LHCN-M2 (cell line): ENCODE measurements around the gene ZNF41. TPM values are rescaled to one million over a fixed set of nuclear protein-coding genes. Genes with fewer than 3 reads are reported as not detected.
"Not testable (repeated sequence)": the region's sequence is repeated elsewhere in the genome, so short reads cannot be mapped to it uniquely, and the experiment has no call there.

Experiments used
- DNase-seq: peaks from one replicate; pipeline ENCODE4 v3.0.0-alpha.2; 2012; ENCODE audit warnings: low read depth
- polyA plus RNA-seq: library from polyadenylated mRNA; unstranded; fragments of >200 nt; gene quantifications from one replicate; pipeline ENCODE4 v1.2.1, GENCODE V29; 2012; ENCODE audit warnings: missing spikeins
- total RNA-seq: library from RNA; depleted of rRNA; stranded (reverse); fragments of >200 nt; gene quantifications from 2 replicates; pipeline ENCODE4 v1.2.3, GENCODE V29; 2014; rRNA removed

The ZNF41 gene
- 9.1 and 9.4 TPM in 2 replicates for total RNA-seq
- polyA plus RNA-seq = 2.1 TPM

DNA sequence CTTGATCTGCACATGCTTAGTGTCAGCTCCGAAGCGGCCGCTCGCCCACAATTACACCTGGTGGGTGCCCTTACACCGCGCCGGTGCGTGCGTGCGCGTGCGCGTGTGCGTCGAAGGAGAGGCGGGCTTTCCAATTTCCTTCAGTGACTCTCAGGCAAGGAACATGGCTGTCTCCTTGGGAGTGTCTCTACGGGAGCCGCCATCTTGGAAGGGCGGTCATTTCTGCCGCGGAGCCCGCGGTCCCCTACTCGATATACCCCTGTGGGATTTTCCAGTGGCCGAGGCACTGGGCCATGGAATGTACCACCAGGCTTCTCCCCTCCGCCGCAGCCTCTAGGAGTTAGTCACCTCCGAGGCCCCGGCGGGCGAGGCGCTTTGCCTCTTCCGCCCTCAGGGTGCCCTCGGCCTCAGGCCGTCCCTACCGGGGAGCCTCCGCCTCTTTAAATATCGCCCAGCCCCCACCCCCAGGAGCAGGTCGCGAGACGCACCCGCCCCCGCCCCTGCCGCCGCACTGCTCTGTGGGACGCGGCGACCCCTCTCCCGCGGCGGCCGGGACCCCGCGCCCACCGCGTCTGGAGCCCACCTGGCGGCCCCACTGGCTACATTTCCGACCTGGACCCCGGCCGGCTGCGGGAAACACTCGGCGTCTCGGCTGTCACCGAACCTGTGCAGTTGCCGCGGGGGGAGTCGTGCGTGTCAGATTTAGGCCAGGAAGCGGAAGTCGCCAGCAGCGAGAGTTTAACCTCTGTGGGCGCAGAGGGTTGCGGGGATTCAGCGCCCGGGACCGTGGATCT lies at the start of gene ZNF41:
TSS of gene ZNF41 (minus strand) at position 711 of the 794 bp plus-strand sequence. CDS start 15,741 bp downstream, outside the sequence.
- peak; percentile 84 for DNase-seq

DNA sequence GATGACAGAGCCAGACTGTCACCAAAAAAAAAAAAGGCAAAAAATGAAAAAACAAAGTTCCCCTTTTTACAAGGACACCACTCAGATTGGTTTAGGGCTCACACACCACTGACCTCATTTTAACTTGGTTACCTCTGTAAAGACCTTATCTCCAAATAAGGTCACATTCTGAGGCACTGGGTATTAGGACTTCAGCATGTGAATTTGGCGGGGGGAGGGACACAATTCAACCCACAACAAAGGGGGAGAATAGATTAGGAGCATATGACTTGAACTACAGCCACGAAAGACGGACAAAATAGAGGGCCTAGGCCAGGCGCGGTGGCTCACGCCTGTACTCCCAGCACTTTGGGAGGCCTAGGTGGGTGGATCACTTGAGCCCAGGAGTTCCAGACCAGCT lies 47.0 kb upstream of the ZNF41 start:
- DNase-seq = no peak

DNA sequence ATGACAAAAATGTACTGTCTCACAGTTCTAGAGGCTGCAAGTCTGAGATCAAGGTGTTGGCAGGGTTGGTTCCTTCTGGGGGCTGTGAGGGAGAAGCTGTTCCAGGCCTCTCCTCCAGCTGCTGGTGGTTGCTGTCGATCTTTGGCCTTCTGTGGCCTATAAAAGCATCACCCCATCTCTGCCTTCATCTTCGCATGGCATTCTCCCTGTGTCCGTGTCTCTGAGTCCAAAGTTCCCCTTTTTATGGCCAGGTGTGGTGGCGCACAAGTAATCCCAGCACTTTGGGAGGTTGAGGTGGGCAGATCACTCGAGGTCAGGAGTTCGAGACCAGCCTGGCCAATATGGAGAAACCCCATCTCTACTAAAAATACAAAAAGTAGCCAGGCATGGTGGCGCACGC lies 46.5 kb upstream of the ZNF41 start:
- no peak for DNase-seq

DNA sequence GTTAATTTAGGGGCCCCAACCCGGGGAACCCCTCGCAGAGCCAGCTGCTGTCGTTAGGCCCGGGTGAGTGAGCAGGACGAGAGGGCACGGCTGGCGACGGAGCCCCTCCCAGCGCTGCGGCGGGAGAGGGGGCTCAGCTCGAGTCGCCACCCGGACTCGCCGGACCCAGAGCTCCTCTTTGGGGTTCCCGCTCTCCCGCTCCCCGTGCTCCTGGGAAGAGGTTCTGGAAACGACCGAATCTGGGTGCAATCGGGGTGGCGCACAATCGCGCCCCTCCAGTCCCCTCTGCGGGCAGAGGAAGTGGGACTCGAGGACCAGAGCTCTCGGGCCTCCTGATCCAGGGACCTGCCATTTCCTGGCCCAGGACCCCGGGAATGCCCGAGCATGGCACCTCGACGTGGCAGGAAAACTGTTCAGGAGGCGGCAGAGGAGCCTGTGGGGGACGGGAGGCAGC lies 40.7 kb upstream of the ZNF41 start:
- DNase-seq = no peak

DNA sequence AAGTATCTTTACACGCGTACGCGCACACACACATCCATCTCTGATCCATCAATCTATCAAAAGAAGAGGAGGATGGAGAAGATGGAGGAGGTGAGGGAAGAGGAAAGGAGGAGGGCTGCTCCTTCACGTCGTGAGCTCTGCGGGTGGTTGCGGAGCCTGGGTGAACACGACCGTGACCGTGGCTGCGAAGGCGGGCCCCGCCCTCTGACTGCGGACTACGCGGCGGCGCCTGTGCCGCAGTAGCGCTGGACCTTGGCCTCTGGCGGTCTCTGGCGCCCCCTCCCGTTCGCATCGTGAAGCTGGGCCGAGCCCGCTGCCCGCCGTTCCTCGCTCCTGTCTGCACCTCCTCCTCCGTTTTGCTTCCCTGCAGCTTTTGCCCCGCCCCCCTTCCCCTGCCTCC lies 40.3 kb upstream of the ZNF41 start:
- peak; percentile 53 for DNase-seq

DNA sequence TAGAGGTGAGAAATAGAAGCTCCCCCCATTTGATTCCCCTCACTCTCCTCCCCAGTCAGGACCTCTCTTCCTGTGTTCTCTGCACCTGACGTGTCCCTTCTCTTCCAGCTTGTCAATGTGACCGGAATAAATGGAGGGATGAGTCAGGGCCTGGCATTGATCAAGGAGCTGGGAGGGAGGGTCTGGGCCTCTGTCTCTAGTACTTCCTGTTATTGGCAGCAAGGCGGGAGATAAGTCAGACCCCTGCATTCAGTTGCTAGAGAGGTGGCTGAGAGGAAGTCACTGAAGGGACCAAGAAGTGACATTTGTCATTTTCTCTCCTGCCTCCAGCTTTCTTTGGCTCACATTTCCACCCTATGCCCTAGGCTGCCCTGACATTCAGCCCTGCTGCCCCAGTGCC lies 35.1 kb upstream of the ZNF41 start:
- DNase-seq = no peak

DNA sequence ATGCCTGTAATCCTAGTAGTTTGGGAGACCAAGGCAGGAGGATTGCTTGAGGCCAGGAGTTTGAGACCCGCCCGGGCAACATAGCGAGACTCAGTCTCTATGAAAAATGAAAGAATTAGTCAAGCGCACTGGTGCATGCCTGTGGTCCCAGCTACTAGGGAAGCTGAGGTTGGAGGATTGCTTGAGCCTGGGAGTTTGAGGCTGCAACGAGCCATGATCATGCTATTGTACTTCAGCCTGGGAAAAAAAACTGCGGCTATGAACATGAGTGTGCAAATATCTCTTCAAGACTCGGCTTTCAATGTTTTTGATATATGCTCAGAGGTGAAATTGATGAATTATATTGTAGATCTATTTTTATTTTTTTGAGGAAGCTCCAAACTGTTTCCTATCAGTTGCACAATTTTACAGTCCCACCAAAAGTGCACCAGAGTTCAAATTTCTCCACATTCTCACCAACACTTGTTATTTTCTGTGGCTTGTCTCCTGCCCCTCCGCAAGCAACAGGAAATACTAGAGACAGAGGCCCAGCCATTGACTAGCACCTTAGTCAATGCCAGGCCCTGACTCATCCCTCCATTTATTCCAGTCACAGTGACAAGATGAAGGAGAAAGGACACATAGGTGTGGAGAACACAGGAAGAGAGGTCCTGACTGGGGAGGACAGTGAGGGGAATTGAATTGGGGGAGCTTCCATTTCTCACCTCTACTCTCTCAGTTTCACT lies 33.1 kb upstream of the ZNF41 start:
- DNase-seq = peak; percentile 56

DNA sequence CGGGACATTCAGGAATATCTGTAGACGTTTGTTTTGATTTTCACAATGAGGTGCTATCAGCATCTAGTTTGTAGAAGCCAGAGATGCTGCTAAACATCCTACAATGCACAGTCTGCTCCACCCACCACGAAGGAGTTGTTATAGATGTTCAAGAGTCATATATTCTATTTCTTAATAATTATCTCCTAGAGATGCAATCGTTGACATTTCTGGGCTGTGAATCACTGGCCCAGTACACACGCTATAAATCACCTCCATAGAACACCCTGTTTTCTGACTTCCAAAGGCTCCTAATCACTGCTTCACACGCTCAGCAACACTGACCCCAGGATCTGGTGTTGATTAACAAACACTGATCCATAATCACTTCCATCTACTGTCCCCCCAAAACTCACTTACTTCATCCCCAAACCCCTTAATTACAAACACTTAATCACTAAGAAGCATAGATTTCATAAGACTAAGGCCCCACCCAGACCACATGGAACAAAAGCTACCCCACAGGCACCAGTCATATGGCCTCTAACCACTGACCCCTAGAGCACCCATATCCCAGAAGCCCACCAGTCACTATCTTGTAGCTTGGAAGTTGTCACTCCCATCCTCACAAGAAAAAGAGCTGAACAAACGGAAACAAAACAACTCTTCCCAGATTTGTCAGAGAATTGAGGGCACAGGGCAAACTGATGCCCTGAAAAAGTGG lies 31.7 kb upstream of the ZNF41 start:
- peak; percentile 61 for DNase-seq

DNA sequence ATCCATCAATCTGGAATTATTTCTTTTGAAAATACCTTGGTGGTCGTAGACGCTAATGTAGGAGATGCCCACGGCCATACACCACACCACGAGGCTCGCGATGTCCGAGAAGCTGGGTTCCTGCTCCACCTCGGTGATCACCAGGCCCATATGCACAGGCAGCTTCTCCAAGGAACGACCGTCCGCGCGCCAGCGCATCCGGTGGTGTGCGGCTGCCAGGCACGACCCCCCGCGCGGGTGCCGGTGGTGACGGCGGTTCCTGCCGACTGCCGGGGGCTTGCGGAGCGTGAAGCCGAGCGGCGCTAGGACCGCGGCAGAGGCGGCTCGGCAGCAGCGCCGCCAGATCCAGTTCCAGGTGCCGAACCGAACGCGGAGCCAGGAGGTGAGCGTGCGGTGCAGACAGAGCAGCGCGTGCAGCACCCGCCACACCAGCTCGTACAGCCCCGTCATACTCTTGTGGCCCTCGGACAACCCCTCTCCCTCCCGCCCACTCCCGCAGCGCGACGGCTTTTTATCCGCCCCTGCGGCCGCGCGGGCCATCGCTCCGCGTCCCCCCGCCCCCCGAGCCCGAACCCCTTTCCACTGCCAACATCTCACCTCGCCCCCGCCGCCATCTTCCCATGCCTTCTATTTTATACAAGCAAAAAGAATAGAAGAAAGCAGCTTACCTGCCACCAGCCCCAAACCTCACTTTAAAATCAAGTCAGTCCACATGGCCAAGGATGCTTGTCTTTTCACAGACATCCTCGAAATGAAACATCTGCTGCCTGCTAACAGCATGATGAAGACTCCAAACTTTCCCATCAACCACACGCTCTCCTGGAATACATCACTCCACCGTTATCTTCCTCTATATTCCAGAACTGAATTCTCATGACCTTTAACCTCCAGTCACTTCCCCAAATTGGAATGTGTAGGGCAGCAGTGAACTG lies 30.3 kb upstream of the ZNF41 start:
- DNase-seq = not testable (repeated sequence)

DNA sequence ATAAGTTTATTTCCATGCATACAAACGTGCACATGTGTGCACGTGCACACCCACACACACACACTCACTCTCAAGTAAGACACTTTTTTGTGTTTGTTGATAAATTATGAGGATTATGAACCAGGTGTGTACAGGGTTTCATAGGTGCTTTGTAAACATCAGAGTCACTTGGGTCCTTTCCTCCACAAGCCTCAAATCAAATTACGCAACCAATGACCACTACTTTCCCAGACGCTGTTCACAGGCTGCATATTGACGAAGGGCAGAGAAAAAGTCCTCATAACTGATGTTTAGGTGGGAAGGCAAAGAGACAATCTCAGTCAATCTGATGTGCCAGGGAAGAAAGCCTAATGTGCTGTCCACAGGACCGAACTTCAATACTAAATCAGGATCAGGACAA lies 29.4 kb upstream of the ZNF41 start:
- not testable (repeated sequence) for DNase-seq

DNA sequence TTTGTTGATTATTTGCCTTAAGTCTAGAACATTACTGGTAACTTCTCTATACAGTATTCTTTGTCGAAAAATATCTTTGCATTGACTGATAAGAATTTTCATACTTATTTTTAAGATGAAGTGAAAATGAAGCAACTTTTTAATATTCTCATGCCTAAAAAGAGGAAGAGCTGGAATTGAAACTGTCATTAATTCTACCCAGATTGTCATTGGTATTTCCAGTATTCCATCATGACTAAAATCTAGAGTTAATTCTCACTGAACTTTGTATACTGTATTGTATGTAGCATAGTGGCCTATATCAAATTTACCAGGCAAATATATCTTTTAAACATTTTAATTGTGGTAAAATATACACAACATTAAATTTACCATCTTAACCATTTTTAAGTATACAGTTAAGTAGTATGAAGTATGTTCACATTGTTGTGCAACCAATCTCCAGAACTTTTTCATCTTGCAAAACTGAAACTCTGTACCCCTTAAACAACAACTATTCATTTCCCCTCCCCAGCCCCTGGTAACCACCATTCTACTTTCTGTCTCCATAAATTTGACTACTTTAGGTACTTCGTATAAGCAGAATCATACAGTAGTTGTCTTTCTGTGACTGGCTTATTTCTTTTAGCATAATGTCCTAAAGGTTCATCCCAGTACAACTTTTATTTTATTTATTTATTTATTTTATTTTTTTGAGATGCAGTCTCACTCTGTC lies 24.3 kb upstream of the ZNF41 start:
- DNase-seq = no peak

DNA sequence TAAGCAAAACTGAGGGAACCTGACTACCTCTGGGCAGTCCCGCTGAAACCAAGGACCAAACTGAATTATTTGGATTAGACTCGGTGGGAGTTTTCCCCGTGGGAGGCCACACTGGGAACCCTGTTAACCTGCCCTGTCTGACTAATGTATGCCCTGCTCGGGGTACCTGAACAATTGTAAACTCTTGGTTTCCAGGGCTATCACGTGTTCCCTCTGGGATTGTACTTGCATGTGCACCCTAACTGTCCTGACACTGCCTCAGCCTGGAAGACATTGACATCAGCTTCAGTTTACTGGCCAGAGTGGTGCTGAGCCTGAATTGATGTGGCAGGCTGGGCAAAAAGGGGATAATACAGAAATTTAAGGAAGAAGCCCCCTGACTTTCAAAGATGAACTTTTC lies 20.1 kb upstream of the ZNF41 start:
- DNase-seq = no peak

DNA sequence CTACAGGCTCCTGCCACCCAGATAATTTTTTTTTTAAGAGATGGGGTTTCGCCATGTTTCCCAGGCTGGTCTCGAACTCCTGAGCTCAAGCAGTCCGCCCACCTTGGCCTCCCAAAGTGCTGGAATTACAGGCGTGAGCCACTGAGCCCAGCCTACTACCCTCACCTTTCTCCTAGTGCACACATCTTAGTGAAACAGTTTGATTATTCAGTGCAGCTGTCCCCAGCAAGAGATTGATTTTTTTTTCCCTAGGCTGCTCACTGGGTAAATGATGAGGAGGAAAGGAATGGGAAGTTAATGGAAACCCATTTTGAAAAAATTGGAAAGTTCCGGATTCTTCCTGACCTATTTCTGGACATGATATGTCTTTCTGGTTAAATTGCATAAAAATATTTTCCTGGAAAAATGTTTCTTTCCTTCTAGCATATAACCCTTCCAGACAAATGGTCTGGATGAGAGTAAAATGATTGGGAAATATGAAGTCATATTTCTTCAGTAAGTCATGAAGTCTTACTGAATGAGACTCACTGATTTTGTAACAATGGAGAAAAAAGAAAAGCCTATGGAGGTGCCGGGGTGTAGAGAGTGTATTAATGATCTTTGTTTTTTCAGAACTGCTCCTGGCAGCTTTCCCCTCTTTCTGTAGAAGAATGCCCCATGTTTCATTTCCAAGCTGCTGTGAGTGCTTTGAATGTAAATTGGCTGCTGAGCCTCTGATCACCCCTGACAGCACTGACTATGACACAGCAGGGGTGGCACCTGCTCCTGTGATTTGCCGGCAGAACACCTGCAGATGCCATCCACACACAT lies 19.5 kb upstream of the ZNF41 start:
- DNase-seq = peak; percentile 52

DNA sequence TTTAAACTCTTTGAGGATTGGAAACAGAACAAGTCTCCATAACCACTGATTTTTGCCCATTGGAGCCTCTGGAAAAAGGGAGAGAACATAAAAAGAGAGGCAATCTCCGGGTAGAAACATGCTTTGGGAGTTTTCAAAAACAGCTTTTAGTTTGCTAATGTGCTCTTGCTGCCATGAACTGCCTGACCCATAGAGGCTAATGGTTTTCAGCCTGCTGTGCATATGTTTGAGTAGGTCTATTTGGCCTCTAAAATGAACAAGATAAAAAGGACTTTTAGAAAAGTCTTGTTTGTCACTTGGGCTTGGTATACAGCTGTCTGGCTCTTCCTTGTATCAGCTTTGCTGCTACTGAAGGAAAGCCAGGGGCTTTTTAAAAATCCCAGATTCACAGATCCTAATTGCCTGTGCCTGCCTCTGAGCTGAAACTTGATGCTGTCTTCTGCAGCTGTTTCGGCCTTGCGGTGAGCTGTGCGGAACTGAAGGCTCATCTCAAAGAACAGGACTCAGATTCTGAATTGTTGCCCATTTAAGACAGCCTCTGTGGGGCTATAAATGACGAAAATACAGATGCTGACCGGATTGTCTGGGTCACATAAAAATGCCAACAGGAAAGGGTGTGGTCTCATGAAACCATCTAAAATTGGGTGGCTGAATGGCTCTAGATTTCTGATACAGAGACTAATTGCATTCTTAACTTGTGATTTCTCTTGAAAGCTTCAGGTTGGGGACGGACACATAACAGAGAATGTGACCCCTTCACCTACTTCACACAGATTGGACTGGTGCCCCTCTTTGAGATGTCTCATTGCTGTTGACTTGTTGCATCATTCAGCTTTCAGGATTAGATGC lies 18.4 kb upstream of the ZNF41 start:
- DNase-seq = peak; percentile 91

DNA sequence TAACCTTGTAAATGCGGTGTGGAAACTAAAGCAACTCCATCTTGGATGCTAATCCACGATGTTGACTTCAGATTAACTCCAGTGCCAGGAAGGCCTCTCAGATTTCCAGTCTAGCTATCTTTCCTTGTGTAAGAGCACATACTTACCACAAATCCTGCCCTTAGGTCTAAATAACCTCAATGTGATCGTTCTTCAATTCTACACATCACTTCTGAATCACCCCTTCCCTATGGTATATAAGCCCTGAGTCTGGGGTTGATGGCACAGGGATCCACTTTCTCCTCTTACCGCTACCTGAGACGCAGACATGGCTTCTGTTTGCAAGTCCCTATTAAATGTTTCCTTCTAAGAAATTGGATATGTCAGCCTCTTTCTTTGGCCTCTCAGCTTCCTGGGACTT lies 17.5 kb upstream of the ZNF41 start:
- DNase-seq = no peak

DNA sequence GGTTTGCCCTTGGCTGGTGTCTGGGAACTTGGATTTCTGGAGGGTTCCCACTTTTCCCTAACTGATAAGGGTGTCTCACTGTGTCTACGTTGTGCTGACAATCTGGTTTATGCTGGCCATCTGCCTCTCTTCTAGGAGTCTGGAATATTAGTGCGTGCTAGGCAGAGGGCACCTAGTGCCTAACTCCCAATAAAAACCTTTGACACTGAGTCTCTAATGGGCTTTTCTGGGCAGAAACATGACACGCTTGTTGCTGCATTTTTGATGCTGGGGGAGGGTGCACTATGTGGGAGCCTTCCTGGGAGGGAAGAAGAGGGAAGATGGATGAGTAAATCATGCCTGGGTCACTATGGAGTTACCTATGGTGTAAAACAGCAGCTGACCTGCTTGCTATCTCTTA lies 16.3 kb upstream of the ZNF41 start:
- DNase-seq = no peak

DNA sequence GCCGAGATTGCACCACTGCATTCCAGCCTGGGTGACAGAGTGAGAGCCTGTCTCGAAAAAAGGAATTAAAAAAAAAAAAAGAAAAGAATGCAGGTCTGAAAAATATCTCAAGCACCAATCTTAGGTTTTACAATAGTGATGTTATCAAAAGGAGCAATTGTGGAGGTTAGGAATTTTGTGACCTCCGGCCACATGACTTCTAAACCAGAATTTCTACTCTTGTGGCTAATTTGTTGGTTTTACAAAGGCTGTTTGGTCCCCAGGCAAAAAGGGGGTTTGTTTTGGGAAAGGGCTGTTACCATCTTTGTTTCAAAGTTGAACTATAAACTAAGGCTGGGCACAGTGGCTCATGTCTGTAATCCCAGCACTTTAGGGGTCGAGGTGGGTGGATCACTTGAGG lies 15.4 kb upstream of the ZNF41 start:
- DNase-seq = no peak

DNA sequence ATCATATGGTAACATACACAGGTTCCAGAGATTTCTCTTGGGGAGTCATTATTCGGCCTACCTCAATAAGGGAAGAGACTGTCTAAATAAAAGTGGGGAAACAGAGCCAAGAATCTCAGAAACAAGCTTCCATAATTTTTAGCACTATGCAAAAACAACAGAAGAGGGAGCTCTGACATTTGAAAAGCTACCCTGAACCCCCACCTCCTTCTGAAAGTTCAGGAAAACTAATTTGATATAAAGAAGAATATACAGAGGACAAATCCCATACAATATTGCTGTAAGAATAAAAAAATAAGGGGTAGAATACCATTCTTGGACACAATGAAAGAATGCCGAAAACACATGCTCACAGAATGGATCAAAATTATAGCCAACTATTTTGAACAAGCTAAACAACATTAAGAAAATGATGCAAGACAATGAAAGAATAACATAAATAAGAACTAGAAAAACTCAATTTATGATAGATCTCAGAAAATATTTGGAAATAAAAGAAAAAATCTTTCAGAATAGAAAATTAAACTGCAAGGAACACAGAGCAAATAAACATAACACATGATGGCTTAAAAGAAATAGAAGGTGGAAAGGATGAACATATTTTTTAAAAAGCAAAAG lies 14.4 kb upstream of the ZNF41 start:
- DNase-seq = peak; percentile 41
